ENCODE results near the gene PPOX. TPM values are rescaled to one million over a fixed set of nuclear protein-coding genes. Genes with fewer than 3 reads are reported as not detected.

The PPOX gene
- total RNA-seq, 2 donors from 2014 or later: 13.4 to 14.3 TPM

DNA sequence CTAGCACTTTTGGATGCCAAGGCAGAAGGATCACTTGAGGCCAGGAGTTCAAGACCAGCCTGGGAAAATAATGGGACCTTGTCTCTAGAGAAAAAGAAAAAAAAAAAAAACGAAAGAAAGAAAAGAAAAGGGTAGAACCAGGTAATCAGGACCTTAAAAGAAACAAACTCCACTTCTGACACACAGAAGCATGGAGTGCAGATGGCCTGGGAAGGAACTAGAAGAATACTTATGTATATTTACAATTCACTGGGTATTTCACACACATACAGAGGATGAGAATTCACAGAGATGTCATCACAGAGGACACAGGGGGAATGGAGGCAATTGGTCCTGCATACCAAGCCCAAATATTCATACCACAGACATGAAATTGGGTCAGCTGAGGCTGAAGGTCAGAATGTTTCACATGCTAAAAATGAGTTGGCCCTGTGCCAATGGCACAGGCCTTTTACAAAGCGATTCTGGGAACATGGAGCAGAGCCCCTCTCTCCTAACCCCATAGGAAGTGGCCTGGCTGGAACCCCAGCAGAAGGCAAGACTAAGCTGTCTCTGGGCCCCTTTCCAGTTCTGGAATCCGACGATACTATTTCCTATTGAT, 6.7 kb downstream of the PPOX start:
- Histone ChIP-seq H3K4me3 (no peak overlapping the region), H3K9me3 (no peaks in the 10 kb centered on the region), H3K27me3 (no peaks in the 10 kb centered on the region), H3K27ac (no peak overlapping the region), H3K4me1 (peaks cover 4% of the 10 kb centered on the region), H3K9ac (ENCODE audit: low read depth in 2 of 2, low read length in 2 of 2) (no peak overlapping the region), H3K36me3 (peaks cover 19% of the 10 kb centered on the region)
- no peak for TF ChIP-seq CTCF (IDR thresholded peaks at IDR 0.05)
- intact Hi-C loops (cut with DNase I): no loop called here
- DNase-seq: no peak

DNA sequence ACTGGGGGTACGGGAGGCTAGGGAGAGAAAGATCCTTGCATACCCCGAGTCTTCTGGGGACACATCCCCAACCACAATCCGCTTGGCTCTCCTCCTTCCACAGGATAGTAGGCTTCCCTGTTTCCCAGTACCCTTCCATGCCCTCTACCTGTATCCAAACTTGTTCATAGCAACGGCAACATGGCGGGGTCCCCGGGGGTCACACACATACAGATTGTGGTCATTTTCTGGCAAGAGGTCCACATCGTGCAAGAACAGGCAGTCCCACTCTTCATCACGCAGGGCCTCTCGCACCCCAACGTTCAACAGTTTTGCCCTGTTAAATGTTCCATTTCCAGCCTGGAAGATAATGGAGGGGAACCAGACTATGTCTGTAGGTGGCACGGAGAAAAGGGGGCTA, 7.5 kb downstream of the PPOX start:
- H3K27me3 ChIP-seq: no peaks in the 10 kb centered on the region

GRCh38 chr1:161174911-161175310, 8.7 kb downstream of the PPOX start:
- DNase-seq: no peak
- no peaks in the 10 kb centered on the region for H3K9me3 ChIP-seq
- no peak overlapping the region for H3K9ac ChIP-seq (ENCODE audit: low read depth in 2 of 2, low read length in 2 of 2)
- H3K4me1 ChIP-seq: peaks cover 4% of the 10 kb centered on the region
- no peaks in the 10 kb centered on the region for H3K27me3 ChIP-seq
- intact Hi-C loops (cut with DNase I): no loop called here
- H3K27ac ChIP-seq: no peak overlapping the region
- TF ChIP-seq CTCF (IDR thresholded peaks at IDR 0.05): no peak
- H3K36me3 ChIP-seq: peaks cover 19% of the 10 kb centered on the region
- H3K4me3 ChIP-seq: no peak overlapping the region

More for the DNA sequence above, 7.5 kb downstream of the PPOX start:
- Histone ChIP-seq H3K36me3 (peaks cover 19% of the 10 kb centered on the region), H3K4me1 (peaks cover 4% of the 10 kb centered on the region), H3K9me3 (no peaks in the 10 kb centered on the region), H3K9ac (ENCODE audit: low read depth in 2 of 2, low read length in 2 of 2) (no peak overlapping the region), H3K4me3 (no peak overlapping the region), H3K27ac (no peak overlapping the region)
- intact Hi-C loops (cut with DNase I): no loop called here
- DNase-seq: no peak
- no peak for TF ChIP-seq CTCF (IDR thresholded peaks at IDR 0.05)

DNA sequence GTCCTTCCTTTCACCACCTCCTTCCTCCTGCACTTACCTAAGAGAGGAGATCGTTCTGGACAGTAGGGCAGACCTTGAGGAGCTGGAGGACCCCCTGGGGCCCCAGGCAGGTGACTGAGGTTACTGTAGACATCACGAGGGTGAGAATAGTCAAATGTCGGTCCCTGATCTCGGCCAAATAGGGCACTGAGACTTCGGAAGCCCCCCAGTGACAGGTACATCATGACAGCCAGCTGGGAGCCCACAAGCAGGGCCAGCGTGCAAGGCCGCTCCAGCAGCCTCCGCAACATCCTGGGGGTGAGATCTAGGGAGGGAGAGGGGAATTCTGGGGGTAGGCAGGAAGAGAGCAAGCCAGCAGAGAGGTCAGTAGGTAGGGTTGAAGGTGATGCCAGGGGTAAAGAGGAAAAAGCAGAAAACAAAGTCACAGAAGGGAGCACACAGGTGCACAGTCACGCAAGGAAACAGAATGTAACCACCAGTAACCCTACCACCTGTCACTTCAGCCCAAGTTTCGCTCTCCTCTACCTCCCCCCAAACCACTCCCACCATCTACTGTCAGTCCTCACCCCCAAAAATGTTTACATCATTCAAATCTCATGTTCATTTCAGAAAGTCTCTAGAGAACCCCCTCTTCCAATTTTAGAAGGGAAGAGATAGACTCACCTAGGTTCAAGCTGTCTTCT, 9.7 kb downstream of the PPOX start:
- H3K9ac ChIP-seq (ENCODE audit: low read depth in 2 of 2, low read length in 2 of 2): peak overlapping the region; percentile 81 to 97
- DNase-seq: no peak
- H3K27ac ChIP-seq: peak overlapping the region; percentile 83
- no peaks in the 10 kb centered on the region for H3K27me3 ChIP-seq
- peaks cover 14% of the 10 kb centered on the region for H3K36me3 ChIP-seq
- no peak for TF ChIP-seq CTCF (IDR thresholded peaks at IDR 0.05)
- H3K4me1 ChIP-seq: peaks cover 4% of the 10 kb centered on the region
- no peak overlapping the region for H3K4me3 ChIP-seq
- no peaks in the 10 kb centered on the region for H3K9me3 ChIP-seq
- intact Hi-C loops (cut with DNase I): no loop called here

- H3K4me1 ChIP-seq: peaks cover 4% of the 10 kb centered on the region
Measured at GRCh38 chr1:161176468-161177111, 10.4 kb downstream of the PPOX start.

More at GRCh38 chr1:161176468-161177111, 10.4 kb downstream of the PPOX start:
- Histone ChIP-seq H3K27me3 (no peaks in the 10 kb centered on the region), H3K36me3 (peaks cover 8% of the 10 kb centered on the region), H3K9me3 (no peaks in the 10 kb centered on the region), H3K9ac (ENCODE audit: low read depth in 2 of 2, low read length in 2 of 2) (peak overlapping the region; percentile 81 to 97), H3K4me3 (peak overlapping the region; percentile 83), H3K27ac (peak overlapping the region; percentile 83)
- DNase-seq: no peak
- intact Hi-C loops (cut with DNase I): no loop called here
- TF ChIP-seq CTCF (IDR thresholded peaks at IDR 0.05): no peak
